WTC11 (cell line): Measurements from ENCODE around the gene IGFN1.

Experiments used
- PREB ChIP-seq: sonication (generic); formaldehyde crosslinking; IDR thresholded peaks from 2 replicates; pipeline ENCODE4 v1.8.1; 2022; ENCODE audit warnings: mild to moderate bottlenecking, missing genetic modification reagents, moderate library complexity, borderline replicate concordance
- SP1 ChIP-seq: sonication (generic); formaldehyde crosslinking; conservative IDR thresholded peaks from 2 replicates; pipeline ENCODE4 v1.8.1; 2022; ENCODE audit warnings: missing genetic modification reagents
- TF ChIP-seq, protein P1 (sequence below): sonication (generic); formaldehyde crosslinking; IDR thresholded peaks from 2 replicates; pipeline ENCODE4 v1.8.0; 2023; ENCODE audit warnings: missing genetic modification reagents, mild to moderate bottlenecking, borderline replicate concordance

DNA sequence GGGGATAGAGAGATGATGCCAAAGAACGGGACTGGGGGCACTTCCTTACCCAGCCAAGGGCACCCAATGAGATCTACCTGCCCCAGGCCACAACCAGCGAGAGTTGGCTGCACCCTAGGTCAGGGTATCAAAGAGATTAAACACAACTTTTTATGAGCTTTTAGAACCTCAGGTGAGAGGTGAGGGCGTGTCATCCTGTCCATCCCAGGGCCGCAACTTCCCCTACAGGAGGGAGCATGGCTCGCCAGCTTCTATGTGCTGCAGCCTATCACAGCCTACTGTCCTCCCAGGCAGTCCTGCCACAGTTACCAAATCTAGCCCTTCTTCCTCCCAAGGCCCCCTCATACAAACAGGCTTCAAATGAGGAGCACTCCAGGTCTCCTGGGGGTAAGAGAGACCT lies 49.2 kb upstream of the IGFN1 start:
- TF ChIP-seq, protein P1, sequence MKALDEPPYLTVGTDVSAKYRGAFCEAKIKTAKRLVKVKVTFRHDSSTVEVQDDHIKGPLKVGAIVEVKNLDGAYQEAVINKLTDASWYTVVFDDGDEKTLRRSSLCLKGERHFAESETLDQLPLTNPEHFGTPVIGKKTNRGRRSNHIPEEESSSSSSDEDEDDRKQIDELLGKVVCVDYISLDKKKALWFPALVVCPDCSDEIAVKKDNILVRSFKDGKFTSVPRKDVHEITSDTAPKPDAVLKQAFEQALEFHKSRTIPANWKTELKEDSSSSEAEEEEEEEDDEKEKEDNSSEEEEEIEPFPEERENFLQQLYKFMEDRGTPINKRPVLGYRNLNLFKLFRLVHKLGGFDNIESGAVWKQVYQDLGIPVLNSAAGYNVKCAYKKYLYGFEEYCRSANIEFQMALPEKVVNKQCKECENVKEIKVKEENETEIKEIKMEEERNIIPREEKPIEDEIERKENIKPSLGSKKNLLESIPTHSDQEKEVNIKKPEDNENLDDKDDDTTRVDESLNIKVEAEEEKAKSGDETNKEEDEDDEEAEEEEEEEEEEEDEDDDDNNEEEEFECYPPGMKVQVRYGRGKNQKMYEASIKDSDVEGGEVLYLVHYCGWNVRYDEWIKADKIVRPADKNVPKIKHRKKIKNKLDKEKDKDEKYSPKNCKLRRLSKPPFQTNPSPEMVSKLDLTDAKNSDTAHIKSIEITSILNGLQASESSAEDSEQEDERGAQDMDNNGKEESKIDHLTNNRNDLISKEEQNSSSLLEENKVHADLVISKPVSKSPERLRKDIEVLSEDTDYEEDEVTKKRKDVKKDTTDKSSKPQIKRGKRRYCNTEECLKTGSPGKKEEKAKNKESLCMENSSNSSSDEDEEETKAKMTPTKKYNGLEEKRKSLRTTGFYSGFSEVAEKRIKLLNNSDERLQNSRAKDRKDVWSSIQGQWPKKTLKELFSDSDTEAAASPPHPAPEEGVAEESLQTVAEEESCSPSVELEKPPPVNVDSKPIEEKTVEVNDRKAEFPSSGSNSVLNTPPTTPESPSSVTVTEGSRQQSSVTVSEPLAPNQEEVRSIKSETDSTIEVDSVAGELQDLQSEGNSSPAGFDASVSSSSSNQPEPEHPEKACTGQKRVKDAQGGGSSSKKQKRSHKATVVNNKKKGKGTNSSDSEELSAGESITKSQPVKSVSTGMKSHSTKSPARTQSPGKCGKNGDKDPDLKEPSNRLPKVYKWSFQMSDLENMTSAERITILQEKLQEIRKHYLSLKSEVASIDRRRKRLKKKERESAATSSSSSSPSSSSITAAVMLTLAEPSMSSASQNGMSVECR (CRISPR knock-in tag) = no peak
- TF ChIP-seq SP1 (CRISPR knock-in tag) (no peak), PREB (CRISPR knock-in tag) (no peak)
